Neutrophil (primary cell): ENCODE results near the gene ERGIC1.

Experiments used
- H3K27ac ChIP-seq: fragments of 200-600 bp; sonication (generic); 2 replicates; pipeline ENCODE4 v1.5.1; 2016; ENCODE audit warnings: mild to moderate bottlenecking, moderate library complexity
- H3K27me3 ChIP-seq: fragments of 200-600 bp; sonication (generic); 2 replicates; pipeline ENCODE4 v1.6.0; 2016; ENCODE audit warnings: mild to moderate bottlenecking
- H3K36me3 ChIP-seq: fragments of 200-600 bp; sonication (generic); 2 replicates; pipeline ENCODE4 v1.5.1; 2017
- H3K4me1 ChIP-seq, 2 experiments: fragments of 200-600 bp in 1 of 2; sonication (generic) in 1 of 2; 1 replicate in 1 of 2; 2 replicates in 1 of 2; pipeline versions ENCODE4 v1.5.1 to v1.6.1; 2013 to 2016; ENCODE audit warnings: low read depth in 1 of 2, low read length in 1 of 2, mild to moderate bottlenecking in 1 of 2, moderate library complexity in 1 of 2; ENCODE audit not compliant: control insufficient read depth in 1 of 2, insufficient read depth in 1 of 2
- H3K4me3 ChIP-seq, 2 experiments: fragments of 200-600 bp in 1 of 2; sonication (generic) in 1 of 2; 1 replicate in 1 of 2; 2 replicates in 1 of 2; pipeline ENCODE4 v1.5.1; 2013 to 2016; ENCODE audit warnings: low read depth in 1 of 2, low read length in 1 of 2, mild to moderate bottlenecking in 1 of 2, moderate library complexity in 1 of 2
- H3K9me3 ChIP-seq: fragments of 200-600 bp; sonication (generic); 2 replicates; pipeline ENCODE4 v1.5.1; 2016
- CTCF ChIP-seq: fragments of 200-600 bp; sonication (generic); IDR thresholded peaks from 2 replicates; pipeline ENCODE4 v1.5.1; 2016; ENCODE audit warnings: antibody characterized with exemption

The ERGIC1 gene

GRCh38 chr5:172898218-172898842 lies 64.3 kb downstream of the ERGIC1 start:
- no peak overlapping the region for H3K4me3 ChIP-seq
- H3K9me3 ChIP-seq, result no peaks in the 10 kb centered on the region
- peaks cover 7 to 12% of the 10 kb centered on the region in 2 experiments for H3K4me1 ChIP-seq
- H3K27me3 ChIP-seq, result no peaks in the 10 kb centered on the region
- peaks cover 37% of the 10 kb centered on the region for H3K36me3 ChIP-seq
- peak overlapping the region; percentile 61 for H3K27ac ChIP-seq
- TF ChIP-seq CTCF, result no peak

- H3K36me3 ChIP-seq, result peaks cover 37% of the 10 kb centered on the region
- H3K4me1 ChIP-seq, result peaks cover 7 to 12% of the 10 kb centered on the region in 2 experiments
- H3K27ac ChIP-seq, result peak overlapping the region; percentile 31
- H3K27me3 ChIP-seq, result no peaks in the 10 kb centered on the region
- no peak overlapping the region for H3K4me3 ChIP-seq
- no peak for TF ChIP-seq CTCF
- no peaks in the 10 kb centered on the region for H3K9me3 ChIP-seq
These were observed 64.9 kb downstream of the ERGIC1 start for GRCh38 chr5:172898843-172899369.

GRCh38 chr5:172899436-172899835 lies 65.4 kb downstream of the ERGIC1 start:
- Histone ChIP-seq H3K36me3 (peaks cover 37% of the 10 kb centered on the region), H3K27me3 (no peaks in the 10 kb centered on the region), H3K27ac (no peak overlapping the region), H3K9me3 (no peaks in the 10 kb centered on the region), H3K4me1 (peaks cover 7 to 12% of the 10 kb centered on the region in 2 experiments), H3K4me3 (no peak overlapping the region)
- no peak for TF ChIP-seq CTCF

GRCh38 chr5:172901012-172901780 lies 67.1 kb downstream of the ERGIC1 start:
- peaks cover 37% of the 10 kb centered on the region for H3K36me3 ChIP-seq
- peak overlapping the region; percentile 0 for H3K27ac ChIP-seq
- no peaks in the 10 kb centered on the region for H3K9me3 ChIP-seq
- H3K4me3 ChIP-seq, result no peak overlapping the region
- H3K4me1 ChIP-seq, result peaks cover 9 to 15% of the 10 kb centered on the region in 2 experiments
- no peak for TF ChIP-seq CTCF
- H3K27me3 ChIP-seq, result no peaks in the 10 kb centered on the region

- H3K4me1 ChIP-seq, result peaks cover 2 to 9% of the 10 kb centered on the region in 2 experiments
- no peak for TF ChIP-seq CTCF
- no peaks in the 10 kb centered on the region for H3K27me3 ChIP-seq
- no peaks in the 10 kb centered on the region for H3K9me3 ChIP-seq
- H3K4me3 ChIP-seq, result no peak overlapping the region
- H3K27ac ChIP-seq, result peak overlapping the region; percentile 13
- peaks cover 37% of the 10 kb centered on the region for H3K36me3 ChIP-seq
These were observed 67.9 kb downstream of the ERGIC1 start for GRCh38 chr5:172901788-172902496.
